Measurements from ENCODE around the gene CCS.

The CCS gene

GRCh38 chr11:66559142-66559865 lies 33.7 kb upstream of the CCS start:
- CTCF ChIA-PET: interaction anchor here (0.6 kb wide), 1 partner anchor 20 kb away, joined by 3 read pairs; no protein-coding TSS in a partner anchor
- no peak for DNase-seq (ENCODE audit: extremely low spot score)
- POLR2A ChIA-PET: no interaction called here
- no peak for TF ChIP-seq TARDBP (IDR thresholded peaks at IDR 0.05)
- TF ChIP-seq ARNT (IDR thresholded peaks at IDR 0.05): no peak
- no peak for TF ChIP-seq BHLHE40 (IDR thresholded peaks at IDR 0.05; ENCODE audit: borderline replicate concordance)
- TF ChIP-seq L3MBTL2 (conservative IDR thresholded peaks at IDR 0.05): no peak
- TF ChIP-seq HDGF (IDR thresholded peaks at IDR 0.05; ENCODE audit: borderline replicate concordance): no peak
- TF ChIP-seq NFRKB (IDR thresholded peaks at IDR 0.05): no peak
- TF ChIP-seq ELF4 (IDR thresholded peaks at IDR 0.05): no peak
- no peak for TF ChIP-seq ZNF384 (IDR thresholded peaks at IDR 0.05)
- TF ChIP-seq LEF1 (IDR thresholded peaks at IDR 0.05; ENCODE audit: borderline replicate concordance): no peak
- TF ChIP-seq FOXA1 (IDR thresholded peaks at IDR 0.05): no peak
- TF ChIP-seq SUZ12 (IDR thresholded peaks at IDR 0.05): no peak
- TF ChIP-seq FOXK2 (IDR thresholded peaks at IDR 0.05): no peak
- TF ChIP-seq CTBP1 (IDR thresholded peaks at IDR 0.05; ENCODE audit: borderline replicate concordance): no peak
- TF ChIP-seq, protein P1, sequence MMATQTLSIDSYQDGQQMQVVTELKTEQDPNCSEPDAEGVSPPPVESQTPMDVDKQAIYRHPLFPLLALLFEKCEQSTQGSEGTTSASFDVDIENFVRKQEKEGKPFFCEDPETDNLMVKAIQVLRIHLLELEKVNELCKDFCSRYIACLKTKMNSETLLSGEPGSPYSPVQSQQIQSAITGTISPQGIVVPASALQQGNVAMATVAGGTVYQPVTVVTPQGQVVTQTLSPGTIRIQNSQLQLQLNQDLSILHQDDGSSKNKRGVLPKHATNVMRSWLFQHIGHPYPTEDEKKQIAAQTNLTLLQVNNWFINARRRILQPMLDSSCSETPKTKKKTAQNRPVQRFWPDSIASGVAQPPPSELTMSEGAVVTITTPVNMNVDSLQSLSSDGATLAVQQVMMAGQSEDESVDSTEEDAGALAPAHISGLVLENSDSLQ (IDR thresholded peaks at IDR 0.05): no peak

DNA sequence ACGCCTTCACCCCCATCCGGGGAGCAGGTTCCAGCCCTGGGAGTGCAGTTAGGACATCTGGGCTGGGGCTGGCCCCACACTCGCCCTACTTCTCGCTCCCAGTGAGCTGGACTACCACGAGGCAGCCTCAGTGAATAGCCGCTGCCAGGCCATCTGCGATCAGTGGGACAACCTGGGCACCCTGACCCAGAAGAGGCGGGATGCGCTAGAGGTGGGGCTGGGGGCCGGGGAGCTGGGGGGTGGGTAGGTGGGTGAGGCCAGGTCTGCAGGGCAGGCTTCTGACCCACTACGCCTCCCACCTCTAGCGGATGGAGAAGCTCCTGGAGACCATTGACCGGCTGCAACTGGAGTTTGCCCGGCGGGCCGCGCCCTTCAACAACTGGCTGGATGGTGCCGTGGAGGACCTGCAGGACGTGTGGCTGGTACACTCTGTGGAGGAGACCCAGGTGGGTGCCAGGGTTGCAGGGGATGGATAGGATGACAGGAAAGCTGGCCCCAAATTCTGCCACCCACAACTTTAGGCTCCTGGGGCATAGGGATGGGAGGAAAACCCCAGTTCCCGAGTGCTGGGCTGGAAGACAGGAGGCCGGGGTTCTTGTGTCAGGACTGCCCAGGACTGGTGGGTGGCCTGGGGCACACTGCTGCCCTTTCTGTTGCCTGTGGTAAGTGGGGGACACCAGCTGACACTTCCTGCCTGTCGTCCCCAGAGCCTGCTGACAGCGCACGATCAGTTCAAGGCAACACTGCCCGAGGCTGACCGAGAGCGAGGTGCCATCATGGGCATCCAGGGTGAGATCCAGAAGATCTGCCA lies 32.9 kb upstream of the CCS start:
- POLR2A ChIA-PET: no interaction called here
- no peak for DNase-seq (ENCODE audit: extremely low spot score)
- CTCF ChIA-PET: interaction anchor here (0.6 kb wide), 1 partner anchor 20 kb away, joined by 3 read pairs; no protein-coding TSS in a partner anchor
- no peak for TF ChIP-seq L3MBTL2 (conservative IDR thresholded peaks at IDR 0.05)
- TF ChIP-seq TARDBP (IDR thresholded peaks at IDR 0.05): no peak
- TF ChIP-seq ZNF384 (IDR thresholded peaks at IDR 0.05): no peak
- TF ChIP-seq BHLHE40 (IDR thresholded peaks at IDR 0.05; ENCODE audit: borderline replicate concordance): no peak
- no peak for TF ChIP-seq ELF4 (IDR thresholded peaks at IDR 0.05)
- no peak for TF ChIP-seq FOXM1 (IDR thresholded peaks at IDR 0.05; ENCODE audit: borderline replicate concordance)
- no peak for TF ChIP-seq FOXA1 (IDR thresholded peaks at IDR 0.05)
- TF ChIP-seq SP1 (IDR thresholded peaks at IDR 0.05): no peak
- TF ChIP-seq NFRKB (IDR thresholded peaks at IDR 0.05): no peak

DNA sequence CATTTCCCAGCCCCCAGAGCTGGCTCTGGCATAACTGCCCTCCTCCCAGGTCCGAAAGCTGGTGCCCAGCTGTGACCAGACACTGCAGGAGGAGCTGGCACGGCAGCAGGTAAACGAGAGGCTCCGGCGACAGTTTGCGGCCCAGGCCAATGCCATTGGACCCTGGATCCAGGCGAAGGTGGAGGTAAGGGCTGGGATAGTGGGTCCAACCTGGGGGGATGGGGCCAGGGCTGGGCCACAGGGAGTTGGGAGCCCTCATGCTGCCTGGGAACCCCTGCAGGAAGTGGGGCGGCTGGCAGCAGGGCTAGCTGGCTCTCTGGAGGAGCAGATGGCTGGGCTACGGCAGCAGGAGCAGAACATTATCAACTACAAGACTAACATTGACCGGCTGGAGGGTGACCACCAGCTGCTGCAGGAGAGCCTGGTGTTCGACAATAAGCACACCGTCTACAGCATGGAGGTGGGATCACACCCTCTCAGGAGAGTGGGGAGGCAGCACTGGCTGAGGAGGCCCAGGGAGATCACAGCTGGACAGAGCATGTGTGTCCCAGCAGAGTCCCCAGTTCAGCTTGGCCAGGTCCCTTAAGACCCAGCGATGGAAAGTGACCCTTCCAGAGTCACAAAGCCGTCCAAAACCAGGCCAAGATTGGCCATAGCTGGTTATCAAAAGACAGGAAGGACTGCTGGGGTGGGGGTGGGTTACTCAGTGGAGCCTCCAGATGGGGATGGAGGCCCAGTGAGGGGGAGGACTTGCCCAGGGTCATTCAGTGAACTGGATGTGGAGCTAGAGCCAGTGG lies 31.6 kb upstream of the CCS start:
- POLR2A ChIA-PET: interaction anchor here (1.2 to 2.0 kb wide), 2 partner anchors 12 to 16 kb away, joined by 3 to 4 read pairs; partner anchors contain the start of gene ZDHHC24

DNA sequence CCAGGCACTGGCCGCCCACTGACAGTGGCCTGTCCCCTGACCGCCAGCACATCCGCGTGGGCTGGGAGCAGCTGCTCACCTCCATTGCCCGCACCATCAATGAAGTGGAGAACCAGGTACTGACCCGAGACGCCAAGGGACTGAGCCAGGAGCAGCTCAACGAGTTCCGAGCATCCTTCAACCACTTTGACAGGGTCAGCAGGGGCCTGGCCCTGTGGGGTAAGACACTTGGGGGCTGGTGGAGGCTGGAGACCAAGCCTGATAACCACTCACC lies 31.1 kb upstream of the CCS start:
- ChIA-PET CTCF (interaction anchor here (0.5 kb wide), 1 partner anchor 68 kb away, joined by 3 read pairs; no protein-coding TSS in a partner anchor), POLR2A (interaction anchor here (1.2 to 2.0 kb wide), 2 partner anchors 12 to 16 kb away, joined by 3 to 4 read pairs; partner anchors contain the start of gene ZDHHC24)
- no peak for TF ChIP-seq ELF4 (IDR thresholded peaks at IDR 0.05)
- TF ChIP-seq NFRKB (IDR thresholded peaks at IDR 0.05): no peak
- no peak for TF ChIP-seq L3MBTL2 (conservative IDR thresholded peaks at IDR 0.05)
- no peak for DNase-seq (ENCODE audit: extremely low spot score)

More for the DNA sequence above, 31.6 kb upstream of the CCS start:
- DNase-seq (ENCODE audit: extremely low spot score): no peak
- CTCF ChIA-PET: interaction anchor here (0.5 to 0.7 kb wide), 2 partner anchors 17 to 68 kb away, joined by 3 to 4 read pairs; no protein-coding TSS in a partner anchor
- TF ChIP-seq BHLHE40 (IDR thresholded peaks at IDR 0.05; ENCODE audit: borderline replicate concordance) (no peak), LEF1 (IDR thresholded peaks at IDR 0.05; ENCODE audit: borderline replicate concordance) (no peak), CTBP1 (IDR thresholded peaks at IDR 0.05; ENCODE audit: borderline replicate concordance) (no peak), HDGF (IDR thresholded peaks at IDR 0.05; ENCODE audit: borderline replicate concordance) (no peak), ZNF384 (IDR thresholded peaks at IDR 0.05) (no peak), FOXK2 (IDR thresholded peaks at IDR 0.05) (no peak)

- POLR2A ChIA-PET: interaction anchor here (2.0 kb wide), 1 partner anchor 17 kb away, joined by 4 read pairs; the partner anchor contains the start of gene ZDHHC24
- no peak for DNase-seq (ENCODE audit: extremely low spot score)
- CTCF ChIA-PET: interaction anchor here (0.5 kb wide), 1 partner anchor 69 kb away, joined by 3 read pairs; no protein-coding TSS in a partner anchor
- TF ChIP-seq L3MBTL2 (conservative IDR thresholded peaks at IDR 0.05): no peak
- TF ChIP-seq ARNT (IDR thresholded peaks at IDR 0.05): no peak
- no peak for TF ChIP-seq CTBP1 (IDR thresholded peaks at IDR 0.05; ENCODE audit: borderline replicate concordance)
- no peak for TF ChIP-seq TARDBP (IDR thresholded peaks at IDR 0.05)
- no peak for TF ChIP-seq FOXM1 (IDR thresholded peaks at IDR 0.05; ENCODE audit: borderline replicate concordance)
- TF ChIP-seq, protein P1 (IDR thresholded peaks at IDR 0.05): no peak
- TF ChIP-seq HDGF (IDR thresholded peaks at IDR 0.05; ENCODE audit: borderline replicate concordance): no peak
- TF ChIP-seq NFRKB (IDR thresholded peaks at IDR 0.05): no peak
- TF ChIP-seq ELF4 (IDR thresholded peaks at IDR 0.05): no peak
- no peak for TF ChIP-seq LEF1 (IDR thresholded peaks at IDR 0.05; ENCODE audit: borderline replicate concordance)
- TF ChIP-seq SP1 (IDR thresholded peaks at IDR 0.05): no peak
Observed at GRCh38 chr11:66562275-66562674, 30.7 kb upstream of the CCS start.
